ENCODE results near the gene ACTG1.

- no peak for TF ChIP-seq GATA3 (IDR thresholded peaks at IDR 0.05; ENCODE audit: low read depth, low read length)
- TF ChIP-seq GATA2 (IDR thresholded peaks at IDR 0.05; ENCODE audit: low read depth, low read length) = no peak
These were observed 3.8 kb upstream of the ACTG1 start for GRCh38 chr17:81516439-81516838.

Measured in SH-SY5Y (cell line).